GM23338 (cell line): ENCODE results near the gene SIKE1. TPM values are rescaled to one million over a fixed set of nuclear protein-coding genes. Genes with fewer than 3 reads are reported as not detected.

Experiments
- ATAC-seq: fragments of 200-7000 bp; cut with Tn5 transposase; 3 replicates; pipeline ENCODE4 v1.9.1; 2020
- DNase-seq: peaks from one replicate; pipeline ENCODE4 v3.0.0-alpha.2; 2015; ENCODE audit warnings: low spot score
- H2AFZ ChIP-seq: fragments of 200-600 bp; sonication (generic); 2 replicates; pipeline ENCODE4 v1.8.0; 2016; ENCODE audit warnings: antibody characterized with exemption, mild to moderate bottlenecking, moderate library complexity
- H3F3A ChIP-seq: fragments of 200-600 bp; sonication (generic); replicated peaks from 2 replicates; pipeline ENCODE4 v1.8.0; 2017; ENCODE audit warnings: antibody characterized with exemption, mixed run types, low read depth
- H3K27ac ChIP-seq: fragments of 200-600 bp; sonication (generic); 2 replicates; pipeline ENCODE4 v1.6.1; 2016; ENCODE audit warnings: low read depth
- H3K27me3 ChIP-seq: fragments of 200-600 bp; sonication (generic); 2 replicates; pipeline ENCODE4 v1.8.0; 2016; ENCODE audit warnings: mild to moderate bottlenecking, mixed run types, moderate library complexity; ENCODE audit not compliant: insufficient read depth
- H3K36me3 ChIP-seq: fragments of 200-600 bp; sonication (generic); 2 replicates; pipeline ENCODE4 v1.8.0; 2016; ENCODE audit warnings: mild to moderate bottlenecking; ENCODE audit not compliant: insufficient read depth
- H3K4me1 ChIP-seq: fragments of 200-600 bp; sonication (generic); 2 replicates; pipeline ENCODE4 v1.8.0; 2016; ENCODE audit warnings: mild to moderate bottlenecking, moderate library complexity; ENCODE audit not compliant: insufficient read depth
- H3K4me2 ChIP-seq: fragments of 200-600 bp; sonication (generic); 2 replicates; pipeline ENCODE4 v1.7.1; 2017; ENCODE audit warnings: mixed run types
- H3K4me3 ChIP-seq: fragments of 200-600 bp; sonication (generic); 2 replicates; pipeline ENCODE4 v1.6.1; 2016; ENCODE audit warnings: mixed run types
- H3K79me2 ChIP-seq: fragments of 200-600 bp; sonication (generic); replicated peaks from 2 replicates; pipeline ENCODE4 v1.8.0; 2017; ENCODE audit warnings: mild to moderate bottlenecking; ENCODE audit not compliant: insufficient read depth
- H3K9me2 ChIP-seq: fragments of 200-600 bp; sonication (generic); 2 replicates; pipeline ENCODE4 v1.8.0; 2017; ENCODE audit not compliant: insufficient read depth
- H4K20me1 ChIP-seq: fragments of 200-600 bp; sonication (generic); replicated peaks from 2 replicates; pipeline ENCODE4 v1.8.0; 2017; ENCODE audit warnings: mild to moderate bottlenecking; ENCODE audit not compliant: insufficient read depth
- H3K27ac Mint-ChIP-seq: 2 replicates; pipeline ENCODE4 v1.8.0; 2020; ENCODE audit warnings: inconsistent platforms, mild to moderate bottlenecking, moderate library complexity, mixed read lengths
- H3K27me3 Mint-ChIP-seq: 3 replicates; pipeline ENCODE4 v1.8.0; 2022; ENCODE audit warnings: low read depth, mild to moderate bottlenecking, moderate library complexity, mixed read lengths, inconsistent platforms; ENCODE audit not compliant: insufficient read depth, poor library complexity
- H3K36me3 Mint-ChIP-seq: 3 replicates; pipeline ENCODE4 v1.8.0; 2021; ENCODE audit warnings: low read depth, mild to moderate bottlenecking, inconsistent platforms, moderate library complexity, mixed read lengths
- H3K4me1 Mint-ChIP-seq: 3 replicates; pipeline ENCODE4 v1.8.0; 2020; ENCODE audit warnings: mild to moderate bottlenecking, inconsistent platforms, mixed read lengths
- H3K4me3 Mint-ChIP-seq: 3 replicates; pipeline ENCODE4 v1.8.0; 2021; ENCODE audit warnings: moderate library complexity, mild to moderate bottlenecking, inconsistent platforms, mixed read lengths
- H3K9me3 Mint-ChIP-seq: 3 replicates; pipeline ENCODE4 v1.8.0; 2020; ENCODE audit warnings: moderate library complexity, mild to moderate bottlenecking, inconsistent platforms, mixed read lengths
- CREB1 ChIP-seq: fragments of 250-450 bp; sonication (Bioruptor Pico); IDR thresholded peaks from 2 replicates; pipeline ENCODE4 v1.5.0; 2020; ENCODE audit warnings: low read depth, mild to moderate bottlenecking, moderate library complexity
- EZH2 ChIP-seq: fragments of 200-600 bp; sonication (generic); IDR thresholded peaks from one replicate; pipeline ENCODE4 v1.8.0; 2017; ENCODE audit warnings: antibody characterized with exemption, mild to moderate bottlenecking, low read depth; ENCODE audit not compliant: unreplicated experiment
- EZH2phosphoT487 ChIP-seq: fragments of 200-600 bp; sonication (generic); IDR thresholded peaks from one replicate; pipeline ENCODE4 v1.8.1; 2018; ENCODE audit warnings: antibody characterized with exemption; ENCODE audit not compliant: unreplicated experiment
- JUNB ChIP-seq: IDR thresholded peaks from one replicate; pipeline ENCODE4 v1.6.1; 2016; ENCODE audit warnings: antibody characterized with exemption; ENCODE audit not compliant: unreplicated experiment
- NANOG ChIP-seq: IDR thresholded peaks from 2 replicates; pipeline ENCODE4 v1.6.1; 2016; ENCODE audit warnings: antibody characterized with exemption, borderline replicate concordance
- POLR2AphosphoS5 ChIP-seq: IDR thresholded peaks from 2 replicates; pipeline ENCODE4 v1.6.1; 2016; ENCODE audit warnings: antibody characterized with exemption, low read depth
- STAT1 ChIP-seq: IDR thresholded peaks from one replicate; pipeline ENCODE4 v1.6.1; 2016; ENCODE audit warnings: antibody characterized with exemption; ENCODE audit not compliant: unreplicated experiment
- ZNF114 ChIP-seq: fragments of 250-450 bp; sonication (Bioruptor Pico); IDR thresholded peaks from 2 replicates; pipeline ENCODE4 v1.5.0; 2020; ENCODE audit warnings: mild to moderate bottlenecking, moderate library complexity
- ZNF331 ChIP-seq: fragments of 250-450 bp; sonication (Bioruptor Pico); IDR thresholded peaks from 2 replicates; pipeline ENCODE4 v1.5.0; 2020; ENCODE audit warnings: low read depth, mild to moderate bottlenecking, moderate library complexity
- polyA plus RNA-seq: library from polyadenylated mRNA; unstranded; fragments of >200 nt; fragmentation: Nextera tagmentation; extraction: Ambion mirVana; gene quantifications from 2 replicates; pipeline ENCODE4 v1.2.1, GENCODE V29; 2016
- total RNA-seq: library from RNA; depleted of rRNA; stranded (reverse); fragments of >200 nt; shearing (Covaris generic); gene quantifications from 2 replicates; pipeline ENCODE4 v1.2.3, GENCODE V29; 2014
- TF ChIP-seq, protein P1 (sequence below), 2 experiments: fragments of 200-600 bp in 1 of 2; sonication (generic) in 1 of 2; conservative IDR thresholded peaks; 2 replicates each; pipeline versions ENCODE4 v1.5.1 to v1.6.1; 2016 to 2017; ENCODE audit warnings: antibody characterized with exemption in 2 of 2, low read depth in 2 of 2, mild to moderate bottlenecking in 2 of 2, moderate library complexity in 1 of 2
- TF ChIP-seq, protein P2 (sequence below): IDR thresholded peaks from one replicate; pipeline ENCODE4 v1.6.1; 2018; ENCODE audit warnings: antibody characterized with exemption; ENCODE audit not compliant: unreplicated experiment
- TF ChIP-seq, protein P3 (sequence below): fragments of 250-450 bp; sonication (Bioruptor Pico); IDR thresholded peaks from 2 replicates; pipeline ENCODE4 v1.5.0; 2020; ENCODE audit warnings: mild to moderate bottlenecking, moderate library complexity
- TF ChIP-seq, protein P4 (sequence below): IDR thresholded peaks from 2 replicates; pipeline ENCODE4 v1.6.1; 2016; ENCODE audit warnings: antibody characterized with exemption

The SIKE1 gene
- total and polyA plus RNA-seq, 2 experiments from 2014 or later, result 74.0 to 96.3 TPM

DNA sequence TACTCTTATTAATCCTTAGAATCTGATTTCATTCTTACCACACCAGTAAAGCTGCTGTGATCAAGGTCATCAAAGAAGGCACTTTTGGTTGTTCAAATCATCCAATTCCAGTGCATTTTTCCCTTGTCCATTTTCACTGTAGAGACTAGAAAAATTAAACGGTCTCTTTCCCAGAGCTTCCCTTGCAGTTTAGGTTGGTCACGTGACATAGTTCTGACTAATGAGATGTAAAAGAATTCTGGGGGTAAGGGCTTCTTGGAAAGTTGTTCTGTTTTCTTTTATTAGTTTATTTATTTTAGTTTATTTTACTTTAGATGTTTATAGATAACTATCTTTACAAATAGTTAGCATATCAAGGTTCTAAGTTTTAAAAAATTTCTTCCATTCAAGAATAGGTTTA is 39.9 kb upstream of the SIKE1 start:
- no peak overlapping the region for H3K4me2 ChIP-seq
- Mint-ChIP-seq H3K4me3 (no peak overlapping the region), H3K4me1 (no peaks in the 10 kb centered on the region), H3K36me3 (peaks cover 15% of the 10 kb centered on the region; the same call in 2 of the 3 replicates), H3K27ac (no peak overlapping the region), H3K27me3 (no peaks in the 10 kb centered on the region), H3K9me3 (peaks cover 28% of the 10 kb centered on the region)
- DNase-seq, result no peak
- no peaks in the 10 kb centered on the region; the same call in 1 of the 2 replicates for H3K9me2 ChIP-seq
- no peaks in the 10 kb centered on the region for H3F3A ChIP-seq
- no peak for ATAC-seq
- no peaks in the 10 kb centered on the region for H4K20me1 ChIP-seq
- no peak overlapping the region for H2AFZ ChIP-seq
- H3K4me3 ChIP-seq, result no peak overlapping the region
- no peaks in the 10 kb centered on the region for H3K79me2 ChIP-seq
- H3K4me1 ChIP-seq, result no peaks in the 10 kb centered on the region
- H3K36me3 ChIP-seq, result peaks cover 4% of the 10 kb centered on the region; the same call in 1 of the 2 replicates
- H3K27ac ChIP-seq, result no peak overlapping the region
- no peaks in the 10 kb centered on the region for H3K27me3 ChIP-seq
- TF ChIP-seq EZH2 (no peak), ZNF331 (CRISPR knock-in tag) (no peak), CREB1 (CRISPR knock-in tag) (no peak), EZH2phosphoT487 (no peak), POLR2AphosphoS5 (no peak), JUNB (no peak), NANOG (no peak), ZNF114 (CRISPR knock-in tag) (no peak), STAT1 (no peak)
- TF ChIP-seq, protein P1, sequence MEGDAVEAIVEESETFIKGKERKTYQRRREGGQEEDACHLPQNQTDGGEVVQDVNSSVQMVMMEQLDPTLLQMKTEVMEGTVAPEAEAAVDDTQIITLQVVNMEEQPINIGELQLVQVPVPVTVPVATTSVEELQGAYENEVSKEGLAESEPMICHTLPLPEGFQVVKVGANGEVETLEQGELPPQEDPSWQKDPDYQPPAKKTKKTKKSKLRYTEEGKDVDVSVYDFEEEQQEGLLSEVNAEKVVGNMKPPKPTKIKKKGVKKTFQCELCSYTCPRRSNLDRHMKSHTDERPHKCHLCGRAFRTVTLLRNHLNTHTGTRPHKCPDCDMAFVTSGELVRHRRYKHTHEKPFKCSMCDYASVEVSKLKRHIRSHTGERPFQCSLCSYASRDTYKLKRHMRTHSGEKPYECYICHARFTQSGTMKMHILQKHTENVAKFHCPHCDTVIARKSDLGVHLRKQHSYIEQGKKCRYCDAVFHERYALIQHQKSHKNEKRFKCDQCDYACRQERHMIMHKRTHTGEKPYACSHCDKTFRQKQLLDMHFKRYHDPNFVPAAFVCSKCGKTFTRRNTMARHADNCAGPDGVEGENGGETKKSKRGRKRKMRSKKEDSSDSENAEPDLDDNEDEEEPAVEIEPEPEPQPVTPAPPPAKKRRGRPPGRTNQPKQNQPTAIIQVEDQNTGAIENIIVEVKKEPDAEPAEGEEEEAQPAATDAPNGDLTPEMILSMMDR (conservative IDR thresholded peaks at IDR 0.05; ENCODE audit: low read depth in 2 of 2), result no peak
- TF ChIP-seq, protein P2, sequence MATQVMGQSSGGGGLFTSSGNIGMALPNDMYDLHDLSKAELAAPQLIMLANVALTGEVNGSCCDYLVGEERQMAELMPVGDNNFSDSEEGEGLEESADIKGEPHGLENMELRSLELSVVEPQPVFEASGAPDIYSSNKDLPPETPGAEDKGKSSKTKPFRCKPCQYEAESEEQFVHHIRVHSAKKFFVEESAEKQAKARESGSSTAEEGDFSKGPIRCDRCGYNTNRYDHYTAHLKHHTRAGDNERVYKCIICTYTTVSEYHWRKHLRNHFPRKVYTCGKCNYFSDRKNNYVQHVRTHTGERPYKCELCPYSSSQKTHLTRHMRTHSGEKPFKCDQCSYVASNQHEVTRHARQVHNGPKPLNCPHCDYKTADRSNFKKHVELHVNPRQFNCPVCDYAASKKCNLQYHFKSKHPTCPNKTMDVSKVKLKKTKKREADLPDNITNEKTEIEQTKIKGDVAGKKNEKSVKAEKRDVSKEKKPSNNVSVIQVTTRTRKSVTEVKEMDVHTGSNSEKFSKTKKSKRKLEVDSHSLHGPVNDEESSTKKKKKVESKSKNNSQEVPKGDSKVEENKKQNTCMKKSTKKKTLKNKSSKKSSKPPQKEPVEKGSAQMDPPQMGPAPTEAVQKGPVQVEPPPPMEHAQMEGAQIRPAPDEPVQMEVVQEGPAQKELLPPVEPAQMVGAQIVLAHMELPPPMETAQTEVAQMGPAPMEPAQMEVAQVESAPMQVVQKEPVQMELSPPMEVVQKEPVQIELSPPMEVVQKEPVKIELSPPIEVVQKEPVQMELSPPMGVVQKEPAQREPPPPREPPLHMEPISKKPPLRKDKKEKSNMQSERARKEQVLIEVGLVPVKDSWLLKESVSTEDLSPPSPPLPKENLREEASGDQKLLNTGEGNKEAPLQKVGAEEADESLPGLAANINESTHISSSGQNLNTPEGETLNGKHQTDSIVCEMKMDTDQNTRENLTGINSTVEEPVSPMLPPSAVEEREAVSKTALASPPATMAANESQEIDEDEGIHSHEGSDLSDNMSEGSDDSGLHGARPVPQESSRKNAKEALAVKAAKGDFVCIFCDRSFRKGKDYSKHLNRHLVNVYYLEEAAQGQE, result no peak
- TF ChIP-seq, protein P3, sequence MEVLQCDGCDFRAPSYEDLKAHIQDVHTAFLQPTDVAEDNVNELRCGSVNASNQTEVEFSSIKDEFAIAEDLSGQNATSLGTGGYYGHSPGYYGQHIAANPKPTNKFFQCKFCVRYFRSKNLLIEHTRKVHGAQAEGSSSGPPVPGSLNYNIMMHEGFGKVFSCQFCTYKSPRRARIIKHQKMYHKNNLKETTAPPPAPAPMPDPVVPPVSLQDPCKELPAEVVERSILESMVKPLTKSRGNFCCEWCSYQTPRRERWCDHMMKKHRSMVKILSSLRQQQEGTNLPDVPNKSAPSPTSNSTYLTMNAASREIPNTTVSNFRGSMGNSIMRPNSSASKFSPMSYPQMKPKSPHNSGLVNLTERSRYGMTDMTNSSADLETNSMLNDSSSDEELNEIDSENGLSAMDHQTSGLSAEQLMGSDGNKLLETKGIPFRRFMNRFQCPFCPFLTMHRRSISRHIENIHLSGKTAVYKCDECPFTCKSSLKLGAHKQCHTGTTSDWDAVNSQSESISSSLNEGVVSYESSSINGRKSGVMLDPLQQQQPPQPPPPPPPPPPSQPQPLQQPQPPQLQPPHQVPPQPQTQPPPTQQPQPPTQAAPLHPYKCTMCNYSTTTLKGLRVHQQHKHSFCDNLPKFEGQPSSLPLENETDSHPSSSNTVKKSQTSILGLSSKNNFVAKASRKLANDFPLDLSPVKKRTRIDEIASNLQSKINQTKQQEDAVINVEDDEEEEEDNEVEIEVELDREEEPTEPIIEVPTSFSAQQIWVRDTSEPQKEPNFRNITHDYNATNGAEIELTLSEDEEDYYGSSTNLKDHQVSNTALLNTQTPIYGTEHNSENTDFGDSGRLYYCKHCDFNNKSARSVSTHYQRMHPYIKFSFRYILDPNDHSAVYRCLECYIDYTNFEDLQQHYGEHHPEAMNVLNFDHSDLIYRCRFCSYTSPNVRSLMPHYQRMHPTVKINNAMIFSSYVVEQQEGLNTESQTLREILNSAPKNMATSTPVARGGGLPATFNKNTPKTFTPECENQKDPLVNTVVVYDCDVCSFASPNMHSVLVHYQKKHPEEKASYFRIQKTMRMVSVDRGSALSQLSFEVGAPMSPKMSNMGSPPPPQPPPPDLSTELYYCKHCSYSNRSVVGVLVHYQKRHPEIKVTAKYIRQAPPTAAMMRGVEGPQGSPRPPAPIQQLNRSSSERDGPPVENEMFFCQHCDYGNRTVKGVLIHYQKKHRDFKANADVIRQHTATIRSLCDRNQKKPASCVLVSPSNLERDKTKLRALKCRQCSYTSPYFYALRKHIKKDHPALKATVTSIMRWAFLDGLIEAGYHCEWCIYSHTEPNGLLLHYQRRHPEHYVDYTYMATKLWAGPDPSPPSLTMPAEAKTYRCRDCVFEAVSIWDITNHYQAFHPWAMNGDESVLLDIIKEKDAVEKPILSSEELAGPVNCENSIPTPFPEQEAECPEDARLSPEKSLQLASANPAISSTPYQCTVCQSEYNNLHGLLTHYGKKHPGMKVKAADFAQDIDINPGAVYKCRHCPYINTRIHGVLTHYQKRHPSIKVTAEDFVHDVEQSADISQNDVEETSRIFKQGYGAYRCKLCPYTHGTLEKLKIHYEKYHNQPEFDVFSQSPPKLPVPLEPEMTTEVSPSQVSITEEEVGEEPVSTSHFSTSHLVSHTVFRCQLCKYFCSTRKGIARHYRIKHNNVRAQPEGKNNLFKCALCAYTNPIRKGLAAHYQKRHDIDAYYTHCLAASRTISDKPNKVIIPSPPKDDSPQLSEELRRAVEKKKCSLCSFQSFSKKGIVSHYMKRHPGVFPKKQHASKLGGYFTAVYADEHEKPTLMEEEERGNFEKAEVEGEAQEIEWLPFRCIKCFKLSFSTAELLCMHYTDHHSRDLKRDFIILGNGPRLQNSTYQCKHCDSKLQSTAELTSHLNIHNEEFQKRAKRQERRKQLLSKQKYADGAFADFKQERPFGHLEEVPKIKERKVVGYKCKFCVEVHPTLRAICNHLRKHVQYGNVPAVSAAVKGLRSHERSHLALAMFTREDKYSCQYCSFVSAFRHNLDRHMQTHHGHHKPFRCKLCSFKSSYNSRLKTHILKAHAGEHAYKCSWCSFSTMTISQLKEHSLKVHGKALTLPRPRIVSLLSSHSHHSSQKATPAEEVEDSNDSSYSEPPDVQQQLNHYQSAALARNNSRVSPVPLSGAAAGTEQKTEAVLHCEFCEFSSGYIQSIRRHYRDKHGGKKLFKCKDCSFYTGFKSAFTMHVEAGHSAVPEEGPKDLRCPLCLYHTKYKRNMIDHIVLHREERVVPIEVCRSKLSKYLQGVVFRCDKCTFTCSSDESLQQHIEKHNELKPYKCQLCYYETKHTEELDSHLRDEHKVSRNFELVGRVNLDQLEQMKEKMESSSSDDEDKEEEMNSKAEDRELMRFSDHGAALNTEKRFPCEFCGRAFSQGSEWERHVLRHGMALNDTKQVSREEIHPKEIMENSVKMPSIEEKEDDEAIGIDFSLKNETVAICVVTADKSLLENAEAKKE (CRISPR knock-in tag), result no peak
- TF ChIP-seq, protein P4, sequence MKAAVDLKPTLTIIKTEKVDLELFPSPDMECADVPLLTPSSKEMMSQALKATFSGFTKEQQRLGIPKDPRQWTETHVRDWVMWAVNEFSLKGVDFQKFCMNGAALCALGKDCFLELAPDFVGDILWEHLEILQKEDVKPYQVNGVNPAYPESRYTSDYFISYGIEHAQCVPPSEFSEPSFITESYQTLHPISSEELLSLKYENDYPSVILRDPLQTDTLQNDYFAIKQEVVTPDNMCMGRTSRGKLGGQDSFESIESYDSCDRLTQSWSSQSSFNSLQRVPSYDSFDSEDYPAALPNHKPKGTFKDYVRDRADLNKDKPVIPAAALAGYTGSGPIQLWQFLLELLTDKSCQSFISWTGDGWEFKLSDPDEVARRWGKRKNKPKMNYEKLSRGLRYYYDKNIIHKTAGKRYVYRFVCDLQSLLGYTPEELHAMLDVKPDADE, result no peak
